Sciatic nerve (tissue), 2 donors: Measurements from ENCODE around the gene EBI3. TPM values are rescaled to one million over a fixed set of nuclear protein-coding genes. Genes with fewer than 3 reads are reported as not detected.
"Not testable (repeated sequence)": the region's sequence is repeated elsewhere in the genome, so short reads cannot be mapped to it uniquely, and the experiment has no call there.

Experiments used
- ATAC-seq: fragments of 200-7000 bp; cut with Tn5 transposase; one replicate; pipeline ENCODE4 v1.9.1; 2020; ENCODE audit warnings: mild to moderate bottlenecking, moderate library complexity
- DNase-seq: peaks from one replicate; pipeline ENCODE4 v3.0.0-alpha.2; 2020; ENCODE audit warnings: low spot score
- intact Hi-C: fragments of 100-400 bp; cut with DNase I; formaldehyde crosslinking; loops from one replicate; pipeline ENCODE4 v1.14.2; 2022
- total RNA-seq: library from RNA; stranded (reverse); fragmentation: NEBNext Ultra II Directional; extraction: Animal tissue kit (Norgen Biotek cat#: 25700); gene quantifications from one replicate; pipeline ENCODE4 v1.2.1, GENCODE V29; 2021
- donor health status: DM: no; HTN: no; CAD: no.
- donor health status: DM: no; HTN: no; CAD: no.

EBI3 gene
- 3.0 TPM for total RNA-seq

GRCh38 chr19:4229179-4229931, at the start of gene EBI3:
TSS of gene EBI3 (plus strand) at chr19:4229523. CDS start at chr19:4229551, 28 bp downstream.
- DNase-seq (no peak), ATAC-seq (peak; percentile 74)
- intact Hi-C loops, result no loop called here

- intact Hi-C loops, result no loop called here
- DNase-seq, result no peak
- ATAC-seq, result no peak
Observed at GRCh38 chr19:4181053-4181508, 48.2 kb upstream of the EBI3 start.

GRCh38 chr19:4182084-4182810, 47.1 kb upstream of the EBI3 start, which contains the start of the genes ANKRD24 and SIRT6:
TSS of gene ANKRD24 (plus strand) at chr19:4182689. CDS start at chr19:4186426, 3,737 bp downstream.
TSS of gene SIRT6 (minus strand) at chr19:4182563. CDS start at chr19:4182539, 24 bp downstream.
- intact Hi-C loops, result no loop called here
- DNase-seq (peak; percentile 97), ATAC-seq (peak; percentile 98)

- ATAC-seq (no peak), DNase-seq (no peak)
- intact Hi-C loops, result no loop called here
Observed at GRCh38 chr19:4183967-4184717, 45.2 kb upstream of the EBI3 start.

- no peak for ATAC-seq
- intact Hi-C loops, result no loop called here
- no peak for DNase-seq
Observed at GRCh38 chr19:4184718-4185352, 44.5 kb upstream of the EBI3 start.

GRCh38 chr19:4185413-4186086, 43.8 kb upstream of the EBI3 start:
- intact Hi-C loops, result no loop called here
- ATAC-seq (no peak), DNase-seq (no peak)

- peak; percentile 85 for DNase-seq
- peak; percentile 31 for ATAC-seq
- intact Hi-C loops, result no loop called here
Observed at GRCh38 chr19:4186087-4186993, 43.0 kb upstream of the EBI3 start.

- no peak for DNase-seq
- no peak for ATAC-seq
- intact Hi-C loops, result no loop called here
Observed at GRCh38 chr19:4187313-4188122, 41.8 kb upstream of the EBI3 start.

- ATAC-seq, result no peak
- intact Hi-C loops, result no loop called here
- no peak for DNase-seq
Observed at GRCh38 chr19:4189641-4190040, 39.7 kb upstream of the EBI3 start.

GRCh38 chr19:4192537-4192936, 36.8 kb upstream of the EBI3 start:
- ATAC-seq, DNase-seq, intact Hi-C loops: not testable (repeated sequence)

- DNase-seq (no peak), ATAC-seq (no peak)
- intact Hi-C loops, result no loop called here
Observed at GRCh38 chr19:4194353-4194752, 35.0 kb upstream of the EBI3 start.

GRCh38 chr19:4196009-4196408, 33.3 kb upstream of the EBI3 start:
- no peak for ATAC-seq
- intact Hi-C loops, result no loop called here
- no peak for DNase-seq

GRCh38 chr19:4196587-4197148, 32.7 kb upstream of the EBI3 start:
- ATAC-seq, result no peak
- intact Hi-C loops, result no loop called here
- no peak for DNase-seq

GRCh38 chr19:4197228-4197624, 32.1 kb upstream of the EBI3 start:
- intact Hi-C loops, result no loop called here
- ATAC-seq (no peak), DNase-seq (no peak)

GRCh38 chr19:4197625-4198466, 31.5 kb upstream of the EBI3 start:
- intact Hi-C loops, result no loop called here
- no peak for ATAC-seq
- no peak for DNase-seq
